ENCODE results near the gene GPS1. TPM values are rescaled to one million over a fixed set of nuclear protein-coding genes. Genes with fewer than 3 reads are reported as not detected.

The GPS1 gene
- total and polyA plus RNA-seq, 2 of the 4 experiments (the other 2 are of a cell fraction): 157 to 181 TPM

GRCh38 chr17:82007495-82008257, 44.0 kb upstream of the GPS1 start:
- Histone ChIP-seq H2AK9ac (replicated peaks; ENCODE audit: low read depth, low read length, poor library complexity) (peak overlapping the region; percentile 95), H3K4me3 (ENCODE audit: insufficient read depth, low read depth, low read length) (no peak overlapping the region), H2AFZ (replicated peaks; ENCODE audit: low read length, poor library complexity) (no peak overlapping the region), H3K4me2 (ENCODE audit: low read depth, low read length) (no peak overlapping the region), H3K36me3 (ENCODE audit: control insufficient read depth, insufficient read depth, low read length) (peaks cover 3% of the 10 kb centered on the region; the same call in 1 of the 2 replicates), H3K14ac (replicated peaks; ENCODE audit: low read depth, low read length) (no peak overlapping the region), H4K91ac (ENCODE audit: insufficient read depth, low read depth, low read length) (no peak overlapping the region), H3K18ac (ENCODE audit: low read depth, low read length) (no peak overlapping the region), H4K8ac (ENCODE audit: low read depth in 2 of 2, low read length in 2 of 2) (no peak overlapping the region), H3K9ac (ENCODE audit: low read depth, low read length) (no peak overlapping the region), H3K27me3 (ENCODE audit: control insufficient read depth, insufficient read depth, low read length) (no peaks in the 10 kb centered on the region), H3K9me1 (ENCODE audit: insufficient read depth, low read length) (peaks cover 18% of the 10 kb centered on the region), H3K56ac (ENCODE audit: extremely low read depth, insufficient read depth, low read length) (no peak overlapping the region), H2BK20ac (ENCODE audit: low read depth, low read length) (no peak overlapping the region), H3K23ac (ENCODE audit: low read depth, low read length) (no peak overlapping the region), H3K79me1 (ENCODE audit: low read depth in 1 of 2, low read length in 2 of 2) (peaks cover 11 to 29% of the 10 kb centered on the region in 2 experiments; a peak in 3 of 4 replicates), H3K27ac (ENCODE audit: insufficient read depth, low read length) (no peak overlapping the region), H2AK5ac (ENCODE audit: low read depth, low read length) (peak overlapping the region; percentile 29; the same call in 1 of the 2 replicates), H4K20me1 (ENCODE audit: insufficient read depth, low read length) (peaks cover 3% of the 10 kb centered on the region; the same call in 1 of the 2 replicates), H2BK15ac (ENCODE audit: low read depth, low read length) (no peak overlapping the region), H3K4me1 (ENCODE audit: control insufficient read depth, insufficient read depth, low read length) (peaks cover 27% of the 10 kb centered on the region), H3K9me3 (ENCODE audit: control insufficient read depth, insufficient read depth, low read length) (no peaks in the 10 kb centered on the region), H3K4ac (ENCODE audit: low read depth, low read length) (no peak overlapping the region), H2BK120ac (ENCODE audit: low read depth, low read length) (no peak overlapping the region), H2BK5ac (ENCODE audit: low read depth, low read length, poor library complexity, severe bottlenecking) (no peak overlapping the region), H4K5ac (ENCODE audit: low read depth, low read length) (no peak overlapping the region)
- ChIA-PET POLR2A (ENCODE audit: unreplicated experiment) (no interaction called here), CTCF (no interaction called here)
- ATAC-seq (ENCODE audit: low read depth): no peak
- 71% methylated on average over 3 of the region's 30 CpGs; no CpG with 5 or more reads in 1 of the 2 experiments for WGBS, 2 experiments (ENCODE audit: extremely low coverage in 2 of 2, insufficient read length in 1 of 2)
- in situ Hi-C loops (cut with MboI; ENCODE audit: low sequenced_read_pairs): no loop called here
- intact Hi-C loops (cut with micrococcal nuclease): no loop called here
- TF ChIP-seq MAFK (IDR thresholded peaks at IDR 0.05; ENCODE audit: low read depth, low read length): no peak
- no peak for TF ChIP-seq RCOR1 (IDR thresholded peaks at IDR 0.05; ENCODE audit: insufficient replicate concordance, low read length)
- TF ChIP-seq RFX5 (IDR thresholded peaks at IDR 0.05; ENCODE audit: low read depth, low read length): no peak
- no peak for TF ChIP-seq POLR2A (IDR thresholded peaks at IDR 0.05; ENCODE audit: low read depth, low read length)
- 0 out of 2 replicates have a peak, but pooled peaks have one; percentile 10 for TF ChIP-seq CTCF (conservative IDR thresholded peaks at IDR 0.05; ENCODE audit: low read depth, low read length)
- BruUV-seq (replicated peaks): no TSS peak
- no peak for DNase-seq
- dilution Hi-C loops (cut with HindIII; ENCODE audit: low sequenced_read_pairs, unreplicated experiment): no loop called here

Data from IMR-90 (cell line).